ENCODE measurements around the gene DENND1B.

- no peak for TF ChIP-seq CTCF (conservative IDR thresholded peaks at IDR 0.05 in 1 of 2, IDR thresholded peaks at IDR 0.05 in 1 of 2; ENCODE audit: extremely low read depth in 1 of 2, insufficient read depth in 1 of 2, low read depth in 1 of 2, low read length in 2 of 2)
- no peak for TF ChIP-seq EZH2 (IDR thresholded peaks at IDR 0.05; ENCODE audit: borderline replicate concordance, low read length)
These were observed 304.9 kb downstream of the DENND1B start for GRCh38 chr1:197470330-197470729.

Measured in mammary epithelial cell (primary cell).